GM21515 (cell line): ENCODE measurements around the gene ADAD2.
"Not testable (repeated sequence)": the region's sequence is repeated elsewhere in the genome, so short reads cannot be mapped to it uniquely, and the experiment has no call there.

ENCODE experiments used
- ATAC-seq: cut with Tn5 transposase; IDR thresholded peaks from one replicate; pipeline ENCODE4 v1.9.1; 2021; ENCODE audit not compliant: unreplicated experiment

ADAD2 gene

DNA sequence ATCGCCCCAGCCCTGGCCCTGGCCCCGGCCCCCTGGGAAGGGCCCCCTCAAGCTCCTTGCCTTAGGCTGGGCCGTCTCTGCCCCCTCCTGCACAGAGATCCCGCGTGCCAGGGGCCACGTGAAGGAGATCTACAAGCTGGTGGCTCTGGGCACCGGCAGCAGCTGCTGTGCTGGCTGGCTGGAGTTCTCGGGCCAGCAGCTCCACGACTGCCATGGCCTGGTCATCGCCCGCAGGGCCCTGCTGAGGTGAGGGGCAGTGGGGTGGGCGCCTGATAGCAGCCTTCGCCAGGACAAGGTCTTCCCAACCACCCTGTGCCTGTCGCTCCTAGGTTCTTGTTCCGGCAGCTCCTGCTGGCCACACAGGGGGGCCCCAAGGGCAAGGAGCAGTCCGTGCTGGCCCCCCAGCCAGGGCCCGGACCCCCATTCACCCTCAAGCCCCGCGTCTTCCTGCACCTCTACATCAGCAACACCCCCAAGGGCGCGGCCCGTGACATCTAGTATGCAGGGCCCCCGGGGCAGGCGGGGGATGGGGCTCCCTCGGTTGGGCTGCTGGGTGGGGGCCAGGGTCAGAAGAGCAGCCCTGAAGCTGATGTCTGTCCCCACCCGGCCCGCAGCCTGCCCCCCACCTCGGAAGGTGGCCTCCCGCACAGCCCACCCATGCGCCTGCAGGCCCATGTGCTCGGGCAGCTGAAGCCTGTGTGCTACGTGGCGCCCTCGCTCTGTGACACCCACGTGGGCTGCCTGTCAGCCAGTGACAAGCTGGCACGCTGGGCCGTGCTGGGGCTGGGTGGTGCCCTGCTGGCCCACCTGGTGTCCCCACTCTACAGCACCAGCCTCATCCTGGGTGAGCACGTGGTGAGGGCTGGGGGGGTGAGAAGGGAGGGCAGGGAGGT lies 4.5 kb downstream of the ADAD2 start:
- ATAC-seq = no peak

DNA sequence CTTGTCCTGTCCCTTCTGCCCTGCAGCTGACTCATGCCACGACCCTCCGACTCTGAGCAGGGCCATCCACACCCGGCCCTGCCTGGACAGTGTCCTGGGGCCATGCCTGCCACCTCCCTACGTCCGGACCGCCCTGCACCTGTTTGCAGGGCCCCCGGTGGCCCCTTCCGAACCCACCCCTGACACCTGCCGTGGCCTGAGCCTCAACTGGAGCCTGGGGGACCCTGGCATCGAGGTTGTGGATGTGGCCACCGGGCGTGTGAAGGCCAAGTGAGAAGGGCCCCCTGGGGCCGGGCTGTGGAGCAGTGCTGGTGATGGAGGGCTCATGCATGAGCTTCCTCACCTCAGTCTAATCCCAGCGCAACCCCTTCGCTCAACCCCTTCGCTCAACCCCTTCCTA lies 5.1 kb downstream of the ADAD2 start:
- no peak for ATAC-seq

DNA sequence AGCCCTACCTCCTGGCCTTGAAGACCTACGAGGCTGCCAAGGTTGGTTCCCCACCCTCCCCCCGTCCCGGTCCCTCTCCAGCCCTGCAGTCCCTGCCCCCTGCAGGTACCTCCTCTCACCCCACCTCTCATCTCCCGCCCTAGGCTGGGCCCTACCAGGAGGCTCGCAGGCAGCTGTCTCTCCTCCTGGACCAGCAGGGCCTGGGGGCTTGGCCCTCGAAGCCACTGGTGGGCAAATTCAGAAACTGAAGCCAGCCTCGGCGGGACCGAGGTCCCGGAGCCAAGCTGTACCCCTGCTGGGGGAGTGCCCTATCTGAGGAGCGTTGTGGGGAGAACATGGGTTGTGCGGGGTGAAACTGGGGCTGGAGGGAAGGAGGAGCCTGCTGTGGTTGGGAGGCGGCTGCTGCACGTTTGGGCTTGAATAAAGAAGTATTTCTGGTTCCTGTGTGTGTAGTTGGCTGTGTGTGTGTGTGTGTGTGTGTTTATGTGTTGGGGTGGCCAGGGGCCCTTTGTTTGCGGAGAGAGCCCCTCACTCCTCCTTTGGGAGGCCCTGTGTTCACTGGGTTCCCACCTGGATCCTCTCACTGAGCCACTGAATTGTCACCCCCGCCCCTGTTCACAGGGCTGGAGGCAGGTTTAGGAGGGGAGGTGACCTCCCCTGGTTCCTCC lies 5.9 kb downstream of the ADAD2 start:
- no peak for ATAC-seq

DNA sequence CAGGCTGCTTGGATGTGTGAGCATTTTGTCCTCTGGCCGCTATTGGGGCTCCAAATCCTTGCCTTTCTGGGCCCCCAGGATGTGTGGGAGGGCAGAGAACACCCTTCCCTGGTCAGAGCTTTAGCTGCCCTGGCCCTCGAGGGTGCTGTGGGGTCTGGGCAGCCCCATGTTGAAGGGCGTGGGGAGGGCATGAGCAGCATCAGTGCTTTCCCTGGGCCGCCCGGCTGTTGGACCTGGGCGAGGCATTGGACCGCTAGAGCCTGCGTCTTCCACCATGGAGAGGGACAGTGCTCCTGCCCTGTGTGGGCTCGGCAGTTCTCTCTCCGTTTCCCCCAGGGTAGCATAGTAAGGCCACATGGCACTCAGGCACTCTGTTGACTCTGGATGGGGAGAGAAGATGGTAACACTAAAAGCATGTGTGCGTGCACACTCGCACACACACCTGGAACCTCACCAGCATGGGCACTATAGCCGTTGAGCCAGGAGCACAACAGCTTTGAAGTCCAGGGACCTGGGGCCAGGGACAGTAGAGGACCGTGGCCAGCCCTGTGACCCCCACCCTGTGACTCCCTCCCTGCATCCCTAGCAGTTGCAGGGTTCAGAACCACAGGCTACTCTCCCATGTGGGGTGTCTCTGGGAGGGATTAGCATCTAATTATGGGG lies 6.6 kb downstream of the ADAD2 start:
- ATAC-seq = no peak

DNA sequence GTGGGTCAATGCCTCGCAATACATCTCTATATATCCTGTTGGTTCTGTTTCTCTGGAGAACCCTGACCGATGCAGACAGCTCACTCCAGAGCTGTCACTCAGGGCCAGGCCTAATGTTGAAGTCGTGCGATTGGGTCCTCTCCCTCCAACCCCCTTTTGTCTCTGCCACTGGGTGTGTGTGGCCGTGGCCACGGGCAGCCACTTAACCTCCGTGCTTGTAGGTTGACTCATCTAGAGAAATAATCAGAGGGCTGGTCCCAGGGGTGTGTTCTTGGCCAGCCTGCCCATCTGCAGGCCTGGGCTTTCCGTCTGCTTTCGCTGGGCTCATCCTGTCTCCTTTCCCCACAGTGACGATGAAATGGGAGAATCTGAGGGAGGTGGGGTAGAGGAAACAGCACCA lies 7.4 kb downstream of the ADAD2 start:
- no peak for ATAC-seq

DNA sequence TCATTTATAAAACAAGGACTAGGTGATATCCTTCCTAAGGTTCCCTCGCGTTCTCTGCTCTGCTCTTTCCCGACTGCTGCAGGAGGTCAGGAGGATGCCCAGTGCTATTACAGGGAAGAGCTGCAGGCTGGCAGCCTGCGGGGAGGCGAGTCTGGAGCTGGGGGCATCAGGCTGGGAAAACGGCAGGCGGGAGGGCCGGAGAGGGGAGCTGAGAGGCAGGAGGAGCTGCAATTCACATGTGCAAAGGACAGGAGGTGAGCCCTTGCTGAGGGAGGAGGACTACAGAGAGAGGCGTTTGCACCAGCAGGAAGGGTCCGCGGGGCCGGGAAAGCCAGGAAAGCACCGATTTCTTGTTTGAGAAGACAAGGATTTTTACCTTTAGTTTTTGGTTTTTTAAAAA lies 8.1 kb downstream of the ADAD2 start:
- no peak for ATAC-seq

DNA sequence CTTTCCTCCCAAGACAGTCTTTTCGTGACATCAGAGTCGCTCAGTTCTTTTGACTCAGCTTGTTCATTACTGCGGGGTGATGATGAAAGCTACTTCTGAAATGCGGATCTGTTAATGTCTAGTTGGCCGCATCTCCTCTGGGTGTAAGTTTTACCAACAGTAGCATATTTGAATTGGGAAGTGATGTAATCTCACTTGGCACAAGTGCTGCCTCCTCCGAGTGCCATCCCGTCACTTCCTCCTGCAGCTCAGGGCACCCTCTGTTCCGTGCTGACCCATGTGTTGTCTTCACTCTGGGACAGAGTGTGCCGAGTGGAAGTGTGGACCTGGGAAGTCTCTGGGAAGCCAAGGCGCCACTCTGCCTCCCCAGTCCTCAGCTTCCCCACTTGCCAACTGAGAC lies 8.9 kb downstream of the ADAD2 start:
- no peak for ATAC-seq

DNA sequence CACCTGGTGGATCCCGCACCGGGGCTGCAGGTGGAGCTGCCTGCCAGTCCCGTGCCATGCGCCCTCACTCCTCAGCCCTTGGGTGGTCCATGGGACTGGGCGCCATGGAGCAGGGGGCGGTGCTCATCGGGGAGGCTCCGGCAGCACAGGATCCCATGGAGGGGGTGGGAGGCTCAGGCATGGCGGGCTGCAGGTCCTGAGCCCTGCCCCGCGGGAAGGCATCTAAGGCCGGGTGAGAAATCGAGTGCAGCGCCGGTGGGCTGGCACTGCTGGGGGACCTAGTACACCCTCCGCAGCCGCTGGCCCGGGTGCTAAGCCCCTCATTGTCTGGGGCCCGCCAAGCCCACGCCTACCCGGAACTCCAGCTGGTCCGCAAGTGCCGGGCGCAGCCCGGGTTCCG lies 13.6 kb downstream of the ADAD2 start:
- ATAC-seq = not testable (repeated sequence)

DNA sequence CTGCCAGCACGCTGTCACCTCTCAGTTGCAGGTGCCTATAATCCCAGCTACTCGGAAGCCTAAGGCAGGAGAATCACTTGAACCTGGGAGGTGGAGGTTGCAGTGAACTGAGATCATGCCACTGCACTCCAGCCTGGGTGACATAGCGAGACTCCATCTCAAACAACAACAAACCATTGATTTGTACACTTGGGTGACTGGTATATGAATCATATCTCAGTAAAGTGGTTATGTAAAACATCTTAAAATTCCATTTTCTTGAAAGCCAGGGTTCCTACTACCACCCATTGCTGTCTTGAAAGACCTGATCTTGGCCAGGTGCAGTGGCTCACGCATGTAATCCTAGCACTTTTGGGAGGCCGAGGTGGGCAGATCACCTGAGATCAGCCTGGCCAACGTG lies 14.2 kb downstream of the ADAD2 start:
- ATAC-seq = not testable (repeated sequence)

DNA sequence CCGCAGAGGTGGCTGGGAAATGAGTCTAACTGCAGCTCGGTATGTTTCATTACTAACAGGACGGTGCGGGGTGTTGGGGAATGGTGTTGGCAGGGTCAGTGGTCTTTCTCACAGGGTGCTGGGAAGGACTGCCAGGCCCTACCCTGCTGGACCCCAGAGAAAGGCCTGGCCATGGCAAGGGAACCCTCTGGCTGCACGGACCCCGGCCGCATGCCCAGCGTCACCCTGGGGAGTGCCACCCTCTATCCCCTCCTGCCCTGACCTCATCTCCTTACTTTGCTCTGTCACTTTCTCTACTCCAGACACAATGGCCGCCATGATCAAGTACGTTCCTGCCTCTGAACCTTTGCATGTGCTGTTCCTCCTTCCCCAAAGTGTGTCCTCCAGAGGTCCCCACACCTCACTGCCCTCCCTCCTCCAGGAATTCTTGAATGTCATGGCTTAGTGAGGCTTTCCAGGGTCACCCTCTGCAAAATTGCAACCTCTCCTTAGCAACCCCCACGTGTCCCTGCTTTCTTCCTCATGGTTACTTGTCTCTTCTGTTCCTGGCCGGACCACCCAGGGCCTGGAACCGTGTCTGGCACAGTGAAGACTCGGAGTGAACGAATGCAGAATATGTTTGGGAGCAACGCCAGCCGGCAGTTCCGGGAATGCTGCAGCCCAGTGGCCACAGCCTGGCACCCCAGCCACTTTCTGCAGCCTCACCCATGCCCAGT lies 15.2 kb downstream of the ADAD2 start:
- no peak for ATAC-seq

DNA sequence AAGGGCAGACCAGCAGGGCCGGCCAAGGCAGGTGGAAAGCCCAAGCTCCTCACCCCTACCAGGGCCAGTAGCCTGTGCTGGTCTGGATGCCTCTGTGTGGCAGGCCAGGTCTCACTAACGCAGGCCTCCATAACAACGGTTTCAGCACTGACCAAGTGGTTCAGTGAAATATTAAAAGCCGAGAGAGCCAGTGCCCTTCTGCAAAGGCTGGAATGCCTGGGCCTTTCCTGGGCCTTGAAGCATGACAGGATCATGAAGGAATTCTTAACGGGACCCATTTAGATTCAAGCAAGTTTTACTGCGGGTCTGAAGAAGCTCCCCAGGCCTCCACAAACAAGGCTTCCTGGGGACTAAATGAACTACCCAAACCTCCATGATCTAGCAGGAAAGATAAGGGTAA lies 16.3 kb downstream of the ADAD2 start:
- ATAC-seq = no peak

DNA sequence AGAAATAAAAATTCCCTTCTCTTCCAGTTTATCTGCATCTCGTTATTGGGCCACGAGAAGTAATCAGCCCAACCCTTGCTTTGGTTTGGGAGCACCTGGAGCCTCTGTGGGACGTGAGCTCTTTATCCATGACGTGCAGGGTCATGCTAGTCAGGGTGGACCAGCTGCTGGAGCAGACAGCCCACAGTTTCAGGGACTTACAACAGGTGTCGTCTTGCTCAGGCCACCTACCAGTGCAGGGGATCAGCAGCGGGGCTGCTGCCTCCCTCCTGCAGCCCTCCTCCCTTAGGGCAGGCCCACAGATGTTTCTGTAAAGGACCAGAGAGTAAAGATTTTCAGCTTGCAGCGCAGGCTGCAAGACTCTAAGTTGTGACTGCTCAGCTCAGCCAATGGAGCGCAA lies 16.9 kb downstream of the ADAD2 start:
- ATAC-seq = no peak

DNA sequence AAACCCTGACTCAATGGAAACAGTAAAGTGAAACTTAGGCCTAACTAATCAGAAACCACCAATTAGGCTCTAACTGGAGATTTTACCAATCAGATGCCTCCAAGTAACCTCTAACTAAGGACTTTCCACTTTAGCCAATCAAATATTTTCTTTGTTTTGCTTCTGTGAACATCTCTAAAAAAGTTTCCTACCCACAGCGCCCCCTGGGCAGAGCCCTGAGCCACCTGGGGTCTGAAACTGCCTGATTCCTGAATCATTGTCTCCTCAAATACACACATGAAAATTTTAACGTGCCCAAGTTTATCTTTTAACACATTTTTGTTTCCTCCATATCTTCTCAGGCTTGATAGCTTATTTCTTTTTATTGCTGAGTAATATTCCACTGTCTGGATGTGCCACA lies 19.0 kb downstream of the ADAD2 start:
- no peak for ATAC-seq

DNA sequence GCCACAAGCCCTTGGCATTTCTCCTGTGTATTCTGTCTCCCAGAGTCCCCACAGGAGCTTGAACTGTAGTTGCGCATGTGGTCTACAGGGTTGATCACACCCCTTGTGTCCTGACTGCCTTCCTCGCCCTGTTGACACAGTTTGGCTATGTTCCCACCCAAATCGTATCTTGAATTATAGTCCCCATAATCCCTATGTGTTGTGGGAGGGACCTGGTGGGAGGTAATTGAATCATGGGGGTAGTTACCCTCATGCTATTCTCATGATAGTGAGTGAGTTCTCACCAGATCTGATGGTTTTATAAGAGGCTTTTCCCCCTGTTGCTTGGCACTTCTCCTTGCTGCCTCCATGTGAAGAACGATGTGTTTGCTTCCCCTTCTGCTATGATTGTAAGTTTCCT lies 21.2 kb downstream of the ADAD2 start:
- no peak for ATAC-seq

DNA sequence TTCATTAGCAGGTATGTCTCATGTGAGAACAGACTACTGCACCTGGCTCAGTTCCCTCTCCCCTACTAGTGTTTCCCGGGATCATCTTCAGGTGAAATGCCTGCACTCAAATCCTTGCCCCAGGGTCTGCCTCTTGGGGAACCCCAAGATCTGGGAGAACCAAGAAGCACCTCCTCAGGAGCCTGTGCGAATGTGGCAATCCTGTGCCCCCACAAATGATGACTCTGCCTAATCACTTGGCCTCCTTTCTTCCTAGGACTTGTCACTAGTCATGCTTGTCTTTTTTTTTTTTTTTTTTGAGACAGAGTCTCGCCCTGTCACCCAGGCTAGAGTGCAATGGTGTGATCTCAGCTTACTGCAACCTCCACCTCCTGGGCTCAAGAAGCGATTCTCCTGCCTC lies 21.7 kb downstream of the ADAD2 start:
- no peak for ATAC-seq

DNA sequence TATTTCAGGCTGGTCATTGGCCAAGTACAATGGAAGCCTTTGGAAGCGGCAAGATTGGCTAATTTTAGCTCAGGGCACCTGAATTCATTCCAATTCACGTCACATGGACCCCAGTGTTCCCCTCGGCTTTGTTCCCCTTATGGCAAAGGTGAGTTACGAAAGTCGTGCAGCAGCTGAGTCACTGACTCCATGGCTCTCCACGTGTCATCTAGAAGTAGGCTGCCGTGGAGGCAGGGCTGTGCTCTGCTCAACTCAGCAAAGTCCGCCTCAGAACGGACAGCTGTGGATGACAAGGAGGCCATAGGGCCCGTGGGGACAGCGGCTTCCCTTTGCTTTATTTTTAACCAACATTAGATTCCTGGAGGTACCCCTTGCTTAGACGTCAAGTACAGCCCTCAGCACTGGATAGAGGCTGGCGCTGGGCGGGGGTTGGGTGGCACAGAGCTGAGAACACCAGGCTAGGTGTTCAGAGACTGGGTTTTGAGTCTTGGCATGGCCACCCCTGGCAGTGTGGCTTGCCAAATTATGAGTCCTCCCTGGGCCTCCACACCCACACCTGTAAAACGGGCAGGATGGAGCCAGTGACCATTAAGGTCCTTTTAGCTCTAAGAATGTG lies 23.6 kb downstream of the ADAD2 start:
- no peak for ATAC-seq

DNA sequence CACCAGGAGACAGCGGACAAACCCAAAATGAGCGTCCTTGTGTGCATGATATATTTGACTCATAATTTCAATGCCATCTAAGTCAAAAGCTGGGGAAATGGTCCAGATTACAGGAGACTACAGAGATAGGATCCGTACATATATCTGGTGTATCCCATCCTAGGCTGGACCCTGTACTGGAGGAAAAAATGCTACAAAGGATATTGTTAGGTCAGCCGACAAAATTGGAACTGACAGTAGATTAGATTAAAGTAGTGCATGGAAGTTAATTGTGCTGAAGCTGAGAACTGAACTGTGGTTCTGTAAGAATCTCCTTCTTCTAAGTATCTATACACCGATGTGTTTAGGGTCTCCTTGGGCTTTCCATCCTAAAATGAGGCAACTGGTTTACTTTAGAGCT lies 24.6 kb downstream of the ADAD2 start:
- ATAC-seq = no peak

DNA sequence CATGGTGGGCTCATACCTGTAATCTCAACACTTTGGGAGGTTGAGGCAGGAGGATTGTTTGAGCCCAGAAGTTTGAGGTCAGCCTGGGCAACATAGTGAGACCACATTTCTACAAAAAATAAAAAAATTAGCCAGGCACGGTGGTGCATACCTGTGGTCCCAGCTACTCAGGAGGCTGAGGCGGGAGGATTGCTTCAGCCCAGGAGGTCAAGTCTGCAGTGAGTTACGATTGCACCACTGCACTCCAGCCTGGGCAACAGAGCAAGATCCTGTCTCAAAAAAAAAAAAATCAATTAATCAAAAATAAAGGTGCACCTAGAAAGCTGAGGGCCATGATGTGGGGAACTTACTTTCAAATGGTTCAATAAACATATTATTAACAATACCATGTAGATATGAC lies 25.2 kb downstream of the ADAD2 start:
- ATAC-seq = not testable (repeated sequence)

DNA sequence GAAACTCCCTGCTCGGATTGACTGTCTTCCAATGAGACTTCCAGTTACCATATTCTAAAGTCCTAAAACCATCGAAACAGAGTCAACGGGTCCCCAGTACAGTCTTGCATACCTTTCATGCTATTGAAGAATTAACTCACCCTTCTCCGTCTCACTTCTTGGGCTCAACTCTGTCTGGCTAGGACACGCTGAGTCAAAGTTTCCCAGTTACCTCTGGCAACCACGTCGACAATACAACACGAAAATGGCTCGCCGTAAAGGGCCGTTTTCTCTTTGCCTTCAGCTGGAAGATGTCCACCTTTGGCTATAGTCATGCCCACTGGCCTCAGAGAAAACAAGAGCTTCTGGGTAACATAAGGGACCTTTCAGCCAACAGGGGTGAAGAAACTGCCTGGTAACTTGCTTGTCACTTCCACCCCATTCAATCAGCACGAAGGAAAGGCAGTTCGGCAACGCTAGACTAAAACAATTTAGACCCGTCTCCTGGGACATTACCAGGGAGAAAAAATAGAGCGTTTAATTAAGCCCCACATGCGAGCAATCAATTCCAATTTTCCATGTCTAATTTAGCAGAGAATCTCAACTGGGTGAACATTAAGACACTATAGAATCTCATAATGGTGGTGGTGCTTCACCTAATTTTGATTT lies 27.3 kb downstream of the ADAD2 start:
- ATAC-seq = no peak

DNA sequence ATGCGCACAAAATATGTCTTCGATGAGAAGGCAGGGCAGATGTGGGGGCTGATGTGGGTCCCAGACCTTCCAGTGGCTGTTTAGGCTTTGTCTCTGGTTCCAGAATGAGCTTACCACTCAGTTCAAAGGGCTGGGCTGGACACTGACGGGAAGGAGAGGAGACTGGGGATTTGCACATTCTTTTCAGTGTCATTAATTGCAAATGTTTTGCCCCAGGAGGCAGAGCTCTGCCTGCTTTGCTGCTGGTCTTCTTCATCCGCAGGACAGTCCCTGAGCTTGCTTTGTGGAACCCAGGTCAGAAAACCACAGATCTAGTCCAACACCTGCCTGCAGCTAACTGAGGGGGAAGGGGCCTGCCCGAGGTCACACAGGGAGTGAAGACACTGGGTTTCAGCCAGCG lies 28.0 kb downstream of the ADAD2 start:
- ATAC-seq = no peak
